ENCODE results near the gene FLT3.

GRCh38 chr13:27981006-27981708 lies 119.2 kb downstream of the FLT3 start:
- no peak for TF ChIP-seq CTCF (IDR thresholded peaks at IDR 0.05)
- no peak for TF ChIP-seq POLR2A (IDR thresholded peaks at IDR 0.05)
